MM.1S (cell line): ENCODE measurements around the gene SYNGR1.

Experiments
- CTCF ChIP-seq: fragments of 300-600 bp; sonication (generic); IDR thresholded peaks from 2 replicates; pipeline ENCODE4 v1.5.1; 2016; ENCODE audit warnings: antibody characterized with exemption, low read length, mixed read lengths
- EZH2 ChIP-seq: fragments of 300-600 bp; sonication (generic); optimal IDR thresholded peaks from 2 replicates; pipeline ENCODE3; 2017; ENCODE audit warnings: low read depth, mild to moderate bottlenecking, antibody characterized with exemption, low read length, mixed read lengths

- TF ChIP-seq CTCF (no peak), EZH2 (no peak)
Measured at GRCh38 chr22:39349967-39350726, at the start of gene SYNGR1.
